Measurements from ENCODE around the gene ACSF3.
A peak's percentile ranks its signal among the peaks of the same experiment; 100 is the strongest.

The ACSF3 gene

DNA sequence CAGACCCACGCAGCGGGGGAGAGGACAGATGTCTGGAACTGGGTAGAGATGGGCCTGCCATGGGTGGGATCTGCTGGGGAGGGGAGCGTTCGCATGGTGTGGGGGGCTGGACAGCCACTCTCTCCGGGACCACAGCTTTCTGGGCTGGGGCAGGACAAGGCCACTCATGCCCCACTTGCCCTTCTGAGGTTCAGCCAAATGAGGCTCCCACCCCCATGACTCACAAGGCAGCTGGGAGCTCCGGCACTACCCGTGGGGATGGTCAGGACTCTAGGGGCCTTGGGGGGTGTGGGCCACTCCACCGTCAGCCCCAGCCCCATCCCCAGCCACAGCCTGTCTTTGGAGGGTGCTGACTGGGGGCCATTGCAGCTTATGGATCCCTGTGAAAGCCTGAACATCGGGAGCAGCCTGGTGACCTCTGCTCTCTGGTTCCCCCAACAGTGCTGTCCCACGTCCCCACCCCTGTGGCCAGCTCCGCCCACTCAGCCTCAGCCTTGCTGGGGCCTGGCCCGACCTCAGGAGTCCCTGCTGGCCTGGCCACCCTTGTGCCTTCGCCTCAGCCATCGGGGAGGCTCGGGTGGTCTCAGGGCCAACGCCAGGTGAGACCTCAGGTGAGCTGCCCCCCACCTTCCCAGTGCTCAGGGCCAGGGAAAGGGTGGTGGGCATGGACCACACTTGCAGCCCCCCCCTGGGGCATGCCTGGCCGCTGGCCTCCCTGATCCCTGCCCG is 73.2 kb downstream of the ACSF3 start:
- Histone ChIP-seq H3K4me3 (ENCODE audit: low read length) (no peak overlapping the region), H3K4me1 (ENCODE audit: insufficient read depth, low read length) (no peaks in the 10 kb centered on the region; the same call in 1 of the 2 replicates), H3K36me3 (ENCODE audit: insufficient read depth, low read depth, low read length) (no peaks in the 10 kb centered on the region), H3K9ac (ENCODE audit: low read depth, low read length) (peak overlapping the region; percentile 25; the same call in 1 of the 2 replicates), H3K9me3 (ENCODE audit: insufficient read depth, low read depth, low read length) (no peaks in the 10 kb centered on the region), H3K27ac (ENCODE audit: low read length) (no peak overlapping the region), H3K27me3 (ENCODE audit: insufficient read depth, low read length) (peaks cover 17% of the 10 kb centered on the region)

DNA sequence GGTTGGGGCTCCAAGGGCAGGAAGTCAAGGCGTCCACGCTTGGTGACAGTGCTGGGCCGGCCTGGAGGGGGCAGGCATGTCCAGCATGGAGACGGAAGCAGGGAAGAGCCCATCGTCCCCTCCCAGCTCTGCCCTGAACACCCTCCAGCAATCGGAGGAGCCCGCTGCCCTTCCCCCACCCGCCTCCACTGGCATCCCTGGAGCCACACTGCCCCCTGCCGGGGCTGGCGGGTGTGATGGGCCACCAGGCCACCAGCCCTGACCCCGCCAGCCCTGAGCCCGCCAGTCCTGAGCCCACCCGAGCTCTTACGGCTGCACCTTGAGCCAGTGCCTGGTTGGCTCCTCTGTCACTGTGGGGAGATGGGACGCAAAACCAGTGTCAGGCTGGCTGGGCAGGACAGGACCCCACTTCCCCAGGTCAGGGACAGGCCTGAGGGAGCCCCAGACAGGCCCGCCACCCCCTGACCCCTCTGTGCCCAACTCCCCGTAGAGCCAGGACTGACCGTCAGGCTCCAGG is 73.8 kb downstream of the ACSF3 start:
- H3K27me3 ChIP-seq (ENCODE audit: insufficient read depth, low read length) = peaks cover 23% of the 10 kb centered on the region
- H3K4me1 ChIP-seq (ENCODE audit: insufficient read depth, low read length) = no peaks in the 10 kb centered on the region; the same call in 1 of the 2 replicates
- peak overlapping the region; percentile 25; the same call in 1 of the 2 replicates for H3K9ac ChIP-seq (ENCODE audit: low read depth, low read length)
- no peak overlapping the region for H3K4me3 ChIP-seq (ENCODE audit: low read length)
- no peak overlapping the region for H3K27ac ChIP-seq (ENCODE audit: low read length)
- H3K36me3 ChIP-seq (ENCODE audit: insufficient read depth, low read depth, low read length) = no peaks in the 10 kb centered on the region
- H3K9me3 ChIP-seq (ENCODE audit: insufficient read depth, low read depth, low read length) = no peaks in the 10 kb centered on the region

DNA sequence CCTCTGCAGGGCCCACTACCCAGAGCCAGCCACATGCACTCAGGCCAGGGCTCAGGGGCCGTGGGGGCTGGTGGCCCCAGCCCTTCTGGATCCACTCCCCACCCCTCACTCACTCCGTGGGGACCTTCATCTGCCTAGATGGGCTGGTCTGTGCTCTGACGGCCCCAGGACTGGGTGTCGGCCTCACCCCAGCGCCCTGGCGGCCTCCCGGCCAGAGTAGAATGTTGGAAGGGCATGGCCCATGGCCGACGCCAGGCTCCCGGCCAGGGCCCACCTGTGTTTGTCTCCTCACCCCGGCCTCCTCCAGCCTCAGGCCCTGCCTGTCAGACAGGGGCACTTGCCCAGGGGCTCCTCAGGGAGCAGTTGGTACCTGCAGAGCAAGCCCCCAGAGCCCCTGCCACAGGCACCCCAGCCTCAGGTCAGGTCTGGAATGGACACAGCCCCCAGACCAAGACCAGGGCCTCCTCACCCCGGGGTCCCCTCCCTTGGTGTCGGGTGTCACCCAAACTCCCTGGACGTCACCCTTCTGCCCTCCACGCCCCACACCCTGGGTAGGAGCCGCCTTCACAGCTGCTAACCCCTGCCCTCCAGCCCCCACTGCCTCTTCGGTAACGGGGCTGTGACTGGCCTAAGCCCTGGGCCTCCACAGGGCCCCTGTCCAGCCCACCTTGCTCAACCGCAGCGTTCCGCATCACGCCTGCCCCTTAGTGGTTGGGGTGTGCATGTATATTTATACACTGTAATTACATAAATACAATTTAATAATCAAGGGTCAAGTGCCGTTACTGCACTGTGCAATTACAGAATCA is 74.9 kb downstream of the ACSF3 start:
- peaks cover 2% of the 10 kb centered on the region for H3K4me1 ChIP-seq (ENCODE audit: insufficient read depth, low read length)
- no peak overlapping the region for H3K9ac ChIP-seq (ENCODE audit: low read depth, low read length)
- H3K36me3 ChIP-seq (ENCODE audit: insufficient read depth, low read depth, low read length) = no peaks in the 10 kb centered on the region
- no peak overlapping the region for H3K27ac ChIP-seq (ENCODE audit: low read length)
- no peaks in the 10 kb centered on the region for H3K9me3 ChIP-seq (ENCODE audit: insufficient read depth, low read depth, low read length)
- peaks cover 30% of the 10 kb centered on the region for H3K27me3 ChIP-seq (ENCODE audit: insufficient read depth, low read length)
- H3K4me3 ChIP-seq (ENCODE audit: low read length) = no peak overlapping the region

DNA sequence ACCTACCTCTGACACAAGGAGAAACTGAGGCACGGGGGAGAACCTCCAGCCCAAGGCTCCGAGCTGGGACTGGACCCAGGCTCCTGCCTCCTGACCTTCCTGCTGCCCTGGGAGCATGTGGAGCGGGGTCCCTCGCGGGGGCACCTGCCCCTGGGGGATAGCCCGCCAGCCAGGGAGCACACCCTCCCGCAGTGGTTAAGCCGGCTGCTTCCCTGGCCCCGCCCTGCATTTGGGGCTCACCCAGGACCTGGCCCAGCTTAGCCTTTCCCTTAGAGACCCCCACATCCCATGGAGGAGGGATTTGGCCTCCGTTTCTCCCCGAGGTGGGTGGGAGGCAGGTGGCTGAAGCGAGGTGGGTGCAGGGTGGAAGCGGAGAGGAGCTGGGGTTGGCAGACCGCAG is 76.1 kb downstream of the ACSF3 start:
- H3K9ac ChIP-seq (ENCODE audit: low read depth, low read length) = no peak overlapping the region
- H3K27ac ChIP-seq (ENCODE audit: low read length) = no peak overlapping the region
- H3K4me3 ChIP-seq (ENCODE audit: low read length) = no peak overlapping the region
- no peaks in the 10 kb centered on the region for H3K36me3 ChIP-seq (ENCODE audit: insufficient read depth, low read depth, low read length)
- H3K9me3 ChIP-seq (ENCODE audit: insufficient read depth, low read depth, low read length) = no peaks in the 10 kb centered on the region
- peaks cover 5% of the 10 kb centered on the region for H3K4me1 ChIP-seq (ENCODE audit: insufficient read depth, low read length)
- peaks cover 30% of the 10 kb centered on the region for H3K27me3 ChIP-seq (ENCODE audit: insufficient read depth, low read length)

DNA sequence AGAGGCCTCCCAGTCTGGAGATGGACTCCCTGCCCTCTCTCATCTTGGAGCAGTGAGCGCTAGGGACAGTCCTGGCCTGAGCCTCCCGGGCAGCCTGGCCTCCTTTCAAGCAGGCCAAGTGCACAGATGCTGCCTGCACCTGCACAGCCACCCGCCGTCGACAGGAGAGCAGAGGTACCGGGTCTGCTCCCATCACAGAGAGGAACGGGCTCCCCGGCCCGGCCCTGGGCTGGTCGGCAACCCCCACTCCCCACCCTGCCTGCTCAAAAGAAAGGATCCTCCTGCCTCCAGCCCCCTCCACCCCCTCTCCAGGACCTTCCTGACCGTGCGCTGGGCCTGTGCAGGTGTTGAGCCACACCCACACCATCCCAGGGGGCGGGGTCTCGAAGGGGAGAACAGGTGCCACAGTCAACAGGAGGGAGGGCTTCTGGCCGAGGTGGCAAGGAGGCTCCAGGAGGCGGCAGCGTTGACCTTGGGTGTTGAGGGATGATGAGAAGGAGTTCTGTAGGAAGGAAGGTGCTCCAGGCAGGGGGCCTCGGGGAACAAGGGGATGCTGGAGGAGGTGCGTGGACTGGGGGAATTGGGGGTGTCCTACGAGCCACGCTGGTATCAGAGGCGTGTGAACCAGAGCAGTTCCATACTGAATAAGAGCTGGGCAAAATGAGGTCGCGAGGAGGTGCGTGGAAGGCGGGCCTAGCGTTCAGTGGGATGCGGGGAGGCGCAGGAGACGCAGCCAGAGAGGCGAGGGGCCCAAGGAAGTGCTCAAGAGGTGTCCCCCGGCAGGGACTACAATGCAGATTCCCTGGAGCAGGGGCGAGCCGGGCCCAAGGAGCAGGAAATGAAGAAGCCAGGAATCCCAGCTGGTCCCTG is 76.9 kb downstream of the ACSF3 start:
- Histone ChIP-seq H3K36me3 (ENCODE audit: insufficient read depth, low read depth, low read length) (no peaks in the 10 kb centered on the region), H3K27ac (ENCODE audit: low read length) (no peak overlapping the region), H3K9ac (ENCODE audit: low read depth, low read length) (no peak overlapping the region), H3K27me3 (ENCODE audit: insufficient read depth, low read length) (peaks cover 30% of the 10 kb centered on the region), H3K4me3 (ENCODE audit: low read length) (peak overlapping the region; percentile 64), H3K9me3 (ENCODE audit: insufficient read depth, low read depth, low read length) (no peaks in the 10 kb centered on the region), H3K4me1 (ENCODE audit: insufficient read depth, low read length) (peaks cover 5% of the 10 kb centered on the region)

DNA sequence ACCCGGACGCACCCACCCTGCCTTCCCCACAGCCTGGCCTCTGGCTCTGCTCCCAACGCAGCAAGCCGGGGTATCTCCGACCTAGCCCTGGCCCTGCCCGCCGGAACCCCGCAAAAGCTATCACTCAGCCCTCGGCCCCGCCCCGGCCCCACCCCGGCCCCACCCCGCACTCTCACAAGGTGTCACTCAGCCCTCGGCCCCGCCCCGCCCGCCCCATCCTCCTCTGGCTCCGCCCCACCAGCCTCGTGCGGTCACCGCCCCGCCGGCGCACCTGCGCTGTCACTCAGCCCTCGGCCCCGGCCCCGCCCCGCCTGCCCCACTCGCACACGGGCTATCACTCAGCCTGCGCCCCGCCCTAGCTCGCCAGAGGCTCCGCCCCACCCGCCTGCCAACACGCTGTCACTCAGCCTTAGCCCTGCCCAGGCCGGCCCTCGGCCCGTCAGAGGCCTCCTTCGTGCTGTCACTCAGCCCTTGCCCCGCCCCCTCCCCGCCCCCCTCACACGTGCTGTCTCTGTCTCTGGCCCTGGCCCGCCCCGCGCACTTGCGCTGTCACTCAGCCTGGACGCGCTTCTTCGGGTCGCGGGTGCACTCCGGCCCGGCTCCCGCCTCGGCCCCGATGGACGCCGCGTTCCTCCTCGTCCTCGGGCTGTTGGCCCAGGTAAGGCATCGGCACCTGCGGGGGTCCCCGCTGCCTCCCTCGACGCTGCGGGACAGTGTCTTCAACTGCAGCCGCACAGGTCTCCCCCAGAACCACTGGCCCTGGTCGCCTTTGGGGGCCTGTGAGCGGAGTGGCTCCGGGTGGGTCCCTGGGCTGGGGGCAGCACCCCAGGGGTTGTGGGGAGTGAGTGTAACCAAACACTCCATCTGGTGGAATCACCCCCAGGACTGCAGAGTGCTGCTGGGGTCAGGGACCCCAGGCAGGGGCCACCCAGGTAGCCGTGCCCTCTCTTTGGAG is 77.8 kb downstream of the ACSF3 start, which contains the start of gene CDH15:
Gene CDH15, plus strand, starts transcription at position 533 of the 955 bp plus-strand sequence. Its CDS starts 84 bp downstream, at position 617.
- Histone ChIP-seq H3K4me3 (ENCODE audit: low read length) (peak within 1 kb of the TSS; percentile 64), H3K4me1 (ENCODE audit: insufficient read depth, low read length) (peaks cover 5% of the 10 kb centered on the region), H3K9ac (ENCODE audit: low read depth, low read length) (no peak within 1 kb of the TSS)

DNA sequence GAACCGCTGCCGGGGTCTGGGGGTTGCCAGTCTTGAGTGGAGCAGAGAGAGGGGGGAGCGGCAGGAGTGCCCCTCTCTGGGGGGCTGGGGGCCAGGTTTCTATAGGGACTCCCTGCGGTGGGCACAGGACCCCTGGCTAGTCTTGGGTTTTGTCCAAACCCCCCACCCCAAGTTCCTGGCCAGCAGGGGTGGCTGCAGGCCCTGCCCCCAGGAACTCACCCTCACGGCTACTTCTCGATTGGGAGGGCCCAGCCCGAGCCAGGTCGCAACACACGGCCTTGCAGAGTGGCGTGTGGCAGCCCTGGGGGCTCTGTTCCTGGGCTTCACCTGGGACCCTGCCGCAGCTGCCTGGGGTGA is 78.5 kb downstream of the ACSF3 start:
- H3K9me3 ChIP-seq (ENCODE audit: insufficient read depth, low read depth, low read length) = no peaks in the 10 kb centered on the region
- no peaks in the 10 kb centered on the region for H3K36me3 ChIP-seq (ENCODE audit: insufficient read depth, low read depth, low read length)
- no peak overlapping the region for H3K4me3 ChIP-seq (ENCODE audit: low read length)
- H3K27ac ChIP-seq (ENCODE audit: low read length) = no peak overlapping the region
- H3K27me3 ChIP-seq (ENCODE audit: insufficient read depth, low read length) = peaks cover 30% of the 10 kb centered on the region
- H3K4me1 ChIP-seq (ENCODE audit: insufficient read depth, low read length) = peaks cover 5% of the 10 kb centered on the region
- no peak overlapping the region for H3K9ac ChIP-seq (ENCODE audit: low read depth, low read length)

More for the DNA sequence above, 77.8 kb downstream of the ACSF3 start, which contains the start of gene CDH15:
- Histone ChIP-seq H3K36me3 (ENCODE audit: insufficient read depth, low read depth, low read length) (no peaks in the 10 kb centered on the region), H3K27ac (ENCODE audit: low read length) (no peak within 1 kb of the TSS), H3K27me3 (ENCODE audit: insufficient read depth, low read length) (peaks cover 30% of the 10 kb centered on the region), H3K9me3 (ENCODE audit: insufficient read depth, low read depth, low read length) (no peaks in the 10 kb centered on the region)

DNA sequence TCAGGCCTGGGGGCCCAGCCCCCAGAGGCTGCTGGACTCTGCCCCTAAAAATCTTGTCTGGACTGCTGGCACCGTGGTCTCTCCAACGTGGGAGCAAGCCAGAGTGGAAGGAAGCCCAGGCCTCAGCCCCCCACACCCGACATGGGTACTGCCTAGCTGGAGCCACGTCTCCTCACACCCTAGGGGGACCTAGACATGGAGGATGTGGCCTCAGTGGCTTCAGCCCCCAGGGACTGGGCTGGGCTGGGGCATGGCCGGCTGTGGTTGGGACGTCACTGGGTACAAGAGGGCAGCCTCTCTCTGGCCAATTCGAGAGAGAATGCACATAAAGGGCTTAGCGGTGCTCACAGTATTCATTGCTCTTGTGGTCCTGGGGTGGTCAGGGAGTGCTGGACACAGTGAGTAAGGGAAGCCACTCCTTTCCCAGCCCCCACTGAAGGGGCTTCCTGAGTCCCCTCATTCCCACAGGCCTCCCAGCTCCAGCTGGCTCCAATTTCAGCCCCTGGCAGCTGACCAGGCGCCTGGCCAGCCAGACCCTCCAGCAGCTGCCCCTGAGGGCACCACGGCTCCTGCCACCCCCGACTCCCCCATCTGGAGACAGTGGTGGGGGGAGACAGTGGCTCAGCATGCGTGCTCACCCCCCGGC is 79.0 kb downstream of the ACSF3 start:
- no peaks in the 10 kb centered on the region for H3K9me3 ChIP-seq (ENCODE audit: insufficient read depth, low read depth, low read length)
- H3K9ac ChIP-seq (ENCODE audit: low read depth, low read length) = no peak overlapping the region
- H3K27ac ChIP-seq (ENCODE audit: low read length) = no peak overlapping the region
- H3K4me1 ChIP-seq (ENCODE audit: insufficient read depth, low read length) = peaks cover 5% of the 10 kb centered on the region
- no peaks in the 10 kb centered on the region for H3K36me3 ChIP-seq (ENCODE audit: insufficient read depth, low read depth, low read length)
- no peak overlapping the region for H3K4me3 ChIP-seq (ENCODE audit: low read length)
- peaks cover 30% of the 10 kb centered on the region for H3K27me3 ChIP-seq (ENCODE audit: insufficient read depth, low read length)

DNA sequence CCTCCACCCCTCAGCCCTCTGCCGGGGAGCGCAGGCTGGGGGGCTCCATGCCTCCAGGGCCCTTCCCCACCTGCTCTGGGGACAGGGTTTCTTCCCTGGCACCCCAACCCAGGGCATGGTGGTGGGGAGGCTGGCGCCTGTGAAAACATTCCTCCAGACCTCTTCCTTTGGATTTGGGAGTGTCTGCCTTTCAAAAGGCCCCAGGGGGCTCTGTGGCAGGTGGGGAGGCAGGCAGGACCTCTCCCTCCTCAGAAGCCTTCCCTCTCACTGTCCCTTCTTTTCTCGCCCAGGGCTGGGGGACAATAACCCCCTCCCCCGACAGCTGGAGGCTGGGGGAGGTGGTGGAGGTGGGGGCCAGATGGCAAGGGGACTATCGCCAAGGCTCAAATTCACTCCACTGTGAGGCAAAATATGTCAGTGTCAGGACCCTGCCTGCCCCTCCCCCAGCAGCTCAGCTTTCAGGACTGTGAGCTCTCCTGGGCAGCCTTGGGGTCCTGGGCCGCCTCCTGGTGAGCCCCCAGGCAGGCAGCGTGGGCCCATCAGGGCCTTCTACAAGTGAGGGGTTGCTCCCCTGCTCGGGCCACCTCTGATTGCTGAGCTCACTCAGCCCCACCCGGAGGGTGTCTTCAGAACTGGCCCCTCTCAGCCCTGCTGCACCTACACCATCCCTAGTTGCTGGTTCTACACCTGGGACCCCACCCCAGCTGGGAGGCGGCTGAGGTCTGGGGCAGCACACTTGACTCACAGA is 79.7 kb downstream of the ACSF3 start:
- Histone ChIP-seq H3K9ac (ENCODE audit: low read depth, low read length) (no peak overlapping the region), H3K9me3 (ENCODE audit: insufficient read depth, low read depth, low read length) (no peaks in the 10 kb centered on the region)

More for the DNA sequence above, 79.7 kb downstream of the ACSF3 start:
- H3K27me3 ChIP-seq (ENCODE audit: insufficient read depth, low read length) = peaks cover 30% of the 10 kb centered on the region
- no peak overlapping the region for H3K27ac ChIP-seq (ENCODE audit: low read length)
- H3K36me3 ChIP-seq (ENCODE audit: insufficient read depth, low read depth, low read length) = no peaks in the 10 kb centered on the region
- no peak overlapping the region for H3K4me3 ChIP-seq (ENCODE audit: low read length)
- H3K4me1 ChIP-seq (ENCODE audit: insufficient read depth, low read length) = peaks cover 5% of the 10 kb centered on the region

All from iPS-20b (cell line).